Activated CD4-positive, alpha-beta T cell treated with anti-CD3 and anti-CD28 coated beads, Interleukin-2, amount 10 ng/mL, durations not matched to agents 24 days and 14 days (primary cell): ENCODE measurements around the gene NR2F1-AS1. TPM values are rescaled to one million over a fixed set of nuclear protein-coding genes. Genes with fewer than 3 reads are reported as not detected.

ENCODE experiments used
- DNase-seq: peaks from one replicate; pipeline ENCODE4 v3.0.0; 2022
- H3K27ac Mint-ChIP-seq: one replicate; pipeline ENCODE4 v1.8.0; 2022; ENCODE audit warnings: mild to moderate bottlenecking, mixed read lengths
- H3K27me3 Mint-ChIP-seq: one replicate; pipeline ENCODE4 v1.8.0; 2022; ENCODE audit warnings: mixed read lengths
- H3K36me3 Mint-ChIP-seq: one replicate; pipeline ENCODE4 v1.8.0; 2022; ENCODE audit warnings: low read depth, mild to moderate bottlenecking, mixed read lengths
- H3K4me1 Mint-ChIP-seq: one replicate; pipeline ENCODE4 v1.8.0; 2021; ENCODE audit warnings: mixed read lengths
- H3K4me3 Mint-ChIP-seq: one replicate; pipeline ENCODE4 v1.8.0; 2022; ENCODE audit warnings: mild to moderate bottlenecking, moderate library complexity, mixed read lengths
- H3K9me3 Mint-ChIP-seq: one replicate; pipeline ENCODE4 v1.8.0; 2021; ENCODE audit warnings: mixed read lengths
- intact Hi-C: fragments of 100-400 bp; cut with micrococcal nuclease; formaldehyde crosslinking; loops from one replicate; pipeline ENCODE4 v1.15.1; 2023
- total RNA-seq: library from RNA; stranded (reverse); gene quantifications from 2 replicates; pipeline ENCODE4 v1.2.3, GENCODE V29; 2022

The NR2F1-AS1 gene
- total RNA-seq, 1 donor from 2014 or later = not detected

DNA sequence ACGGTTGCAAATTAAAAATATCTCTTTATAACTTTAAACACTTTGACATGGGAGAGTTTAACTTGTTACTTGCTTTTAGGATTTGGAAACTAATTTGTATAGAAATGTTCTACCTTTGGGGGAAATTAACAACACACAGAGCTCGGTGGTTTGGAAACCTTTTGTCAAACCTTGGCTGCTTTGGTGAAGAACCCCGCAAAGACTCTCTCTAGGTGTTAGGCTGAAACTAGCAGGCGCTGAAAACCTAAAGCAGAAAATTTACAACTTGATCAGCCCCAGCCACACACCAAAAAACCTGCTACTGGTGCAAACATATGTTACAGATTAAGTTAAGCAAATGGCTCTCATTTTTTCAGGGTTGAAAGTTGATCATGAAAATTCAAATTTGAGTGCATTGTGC is 27.8 kb upstream of the NR2F1-AS1 start:
- peaks cover 86% of the 10 kb centered on the region for H3K27me3 Mint-ChIP-seq
- H3K9me3 Mint-ChIP-seq = peaks cover 16% of the 10 kb centered on the region
- intact Hi-C loops = loop anchor here (5.0 kb wide), 1 partner anchor 37 kb away; no protein-coding TSS in a partner anchor
- no peak for DNase-seq
- H3K4me1 Mint-ChIP-seq = peaks cover 9% of the 10 kb centered on the region
- no peak overlapping the region for H3K4me3 Mint-ChIP-seq
- no peak overlapping the region for H3K27ac Mint-ChIP-seq
- peaks cover 5% of the 10 kb centered on the region for H3K36me3 Mint-ChIP-seq

DNA sequence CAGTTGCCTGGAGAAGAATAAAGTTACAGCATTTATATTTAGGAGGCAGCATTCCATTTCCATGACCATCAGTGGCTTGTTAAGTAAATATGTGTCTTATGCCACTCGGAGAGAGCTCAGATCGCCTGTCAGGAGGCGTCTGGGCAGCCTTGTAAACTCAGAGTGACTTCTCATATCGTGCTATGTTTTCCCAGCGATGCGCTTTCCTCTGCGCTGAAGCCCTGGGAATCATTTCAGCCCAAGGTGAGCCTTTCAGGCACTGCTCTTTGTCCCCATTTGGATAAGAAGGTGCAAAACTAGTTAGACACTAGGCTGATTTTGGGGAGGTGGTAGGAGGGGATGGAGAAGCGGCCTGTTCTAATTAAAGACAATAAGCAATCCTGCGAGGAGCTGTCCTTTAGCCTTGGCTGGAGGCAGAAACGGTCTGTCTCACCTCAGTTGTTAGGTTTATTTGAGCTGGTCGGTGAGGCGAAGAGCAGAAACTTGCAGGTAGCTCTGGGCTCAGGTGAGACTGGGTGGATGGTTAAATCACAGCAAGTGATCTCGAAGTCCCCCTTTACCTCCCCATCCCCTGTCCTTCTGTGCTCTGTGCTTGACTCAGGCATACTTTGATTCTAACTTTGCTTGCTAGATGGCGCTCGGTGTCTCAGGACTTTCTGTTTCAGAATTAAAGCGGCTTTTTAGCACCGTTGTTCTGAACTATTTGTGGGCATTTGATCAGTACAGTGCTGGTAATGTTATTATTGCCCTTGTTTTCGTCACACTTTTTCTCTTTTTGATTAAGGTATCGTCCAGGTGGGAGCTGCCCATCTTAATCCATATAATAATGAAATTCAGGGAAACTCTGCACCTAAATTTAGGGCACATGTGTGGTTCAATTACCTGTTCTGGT is 26.6 kb upstream of the NR2F1-AS1 start:
- peaks cover 7% of the 10 kb centered on the region for H3K36me3 Mint-ChIP-seq

DNA sequence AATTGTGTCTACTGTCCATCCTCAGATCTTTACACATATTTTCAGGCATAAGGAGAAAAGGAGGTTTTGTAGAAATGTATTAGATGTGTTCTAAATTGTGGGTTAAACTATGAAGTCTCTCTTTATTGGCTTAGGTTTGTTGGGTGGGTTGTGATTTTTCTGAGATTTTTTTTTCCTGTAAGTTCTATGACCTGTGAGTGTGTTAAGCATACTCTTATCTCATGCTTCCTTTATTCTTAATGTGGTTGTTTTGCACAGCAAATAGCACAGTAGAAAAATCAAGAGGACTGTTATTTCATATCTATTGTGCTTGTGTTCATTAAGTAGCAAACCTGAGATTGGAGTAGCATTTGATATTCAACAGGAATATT is 25.3 kb upstream of the NR2F1-AS1 start:
- Mint-ChIP-seq H3K9me3 (peaks cover 10% of the 10 kb centered on the region), H3K27me3 (peaks cover 77% of the 10 kb centered on the region), H3K4me3 (no peak overlapping the region), H3K36me3 (peaks cover 5% of the 10 kb centered on the region), H3K27ac (no peak overlapping the region), H3K4me1 (peaks cover 7% of the 10 kb centered on the region)
- intact Hi-C loops = loop anchor here (2.0 to 5.0 kb wide), 3 partner anchors 26 to 308 kb away; partner anchors contain the start of gene NR2F1-AS1
- no peak for DNase-seq

More for the DNA sequence above, 26.6 kb upstream of the NR2F1-AS1 start:
- Mint-ChIP-seq H3K4me3 (no peak overlapping the region), H3K27me3 (peaks cover 88% of the 10 kb centered on the region), H3K9me3 (peaks cover 15% of the 10 kb centered on the region), H3K27ac (no peak overlapping the region), H3K4me1 (peaks cover 11% of the 10 kb centered on the region)
- intact Hi-C loops = loop anchor here (1.0 to 5.0 kb wide), 4 partner anchors 27 to 307 kb away; partner anchors contain the start of gene NR2F1-AS1
- peak; percentile 79 for DNase-seq

DNA sequence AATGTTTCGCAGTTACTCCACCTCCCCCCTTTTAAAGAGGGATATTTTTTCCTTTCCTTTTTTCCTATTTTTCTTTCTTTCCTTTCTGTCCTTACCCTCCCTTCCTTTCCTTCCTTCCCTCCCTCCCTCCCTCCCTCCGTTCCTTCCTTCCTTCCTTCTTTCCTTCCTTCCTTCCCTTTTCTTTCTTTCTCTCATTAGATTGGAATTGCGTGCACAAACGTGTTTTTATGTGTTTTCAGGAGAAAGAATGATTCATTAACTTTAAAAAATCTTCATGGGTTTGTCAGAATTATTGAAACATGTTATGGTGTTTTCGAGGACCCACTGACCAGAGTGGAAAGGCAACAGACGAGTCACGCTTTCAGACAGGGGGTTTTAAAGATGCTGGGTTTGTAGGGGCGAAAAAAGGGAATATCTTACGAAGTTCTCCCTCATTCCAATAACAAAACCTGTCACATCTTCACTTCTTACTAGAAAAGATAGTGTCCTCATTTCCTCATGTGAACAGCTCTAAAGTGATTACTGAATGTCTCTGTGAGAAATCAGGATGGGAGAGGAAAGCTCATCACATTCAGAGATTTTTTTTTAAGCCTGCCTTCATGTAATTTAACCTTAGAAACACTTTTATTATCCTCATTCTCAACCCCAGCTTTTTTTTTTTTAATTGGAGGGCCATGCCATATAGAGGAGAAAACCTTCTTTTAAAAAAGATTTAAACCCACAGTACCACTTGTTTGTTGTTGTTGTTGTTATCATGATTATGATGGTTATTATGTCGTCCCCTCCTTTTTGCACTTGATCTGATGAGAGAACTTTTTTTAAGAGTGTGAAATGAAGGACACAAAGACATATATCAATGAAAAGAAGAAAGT is 23.9 kb upstream of the NR2F1-AS1 start:
- peaks cover 5% of the 10 kb centered on the region for H3K36me3 Mint-ChIP-seq
- DNase-seq = no peak
- H3K4me3 Mint-ChIP-seq = no peak overlapping the region
- H3K27me3 Mint-ChIP-seq = peaks cover 65% of the 10 kb centered on the region
- intact Hi-C loops = loop anchor here (5.0 kb wide), 1 partner anchor 33 kb away; no protein-coding TSS in a partner anchor
- peaks cover 3% of the 10 kb centered on the region for H3K9me3 Mint-ChIP-seq
- peaks cover 7% of the 10 kb centered on the region for H3K4me1 Mint-ChIP-seq
- peak overlapping the region; percentile 51 for H3K27ac Mint-ChIP-seq

DNA sequence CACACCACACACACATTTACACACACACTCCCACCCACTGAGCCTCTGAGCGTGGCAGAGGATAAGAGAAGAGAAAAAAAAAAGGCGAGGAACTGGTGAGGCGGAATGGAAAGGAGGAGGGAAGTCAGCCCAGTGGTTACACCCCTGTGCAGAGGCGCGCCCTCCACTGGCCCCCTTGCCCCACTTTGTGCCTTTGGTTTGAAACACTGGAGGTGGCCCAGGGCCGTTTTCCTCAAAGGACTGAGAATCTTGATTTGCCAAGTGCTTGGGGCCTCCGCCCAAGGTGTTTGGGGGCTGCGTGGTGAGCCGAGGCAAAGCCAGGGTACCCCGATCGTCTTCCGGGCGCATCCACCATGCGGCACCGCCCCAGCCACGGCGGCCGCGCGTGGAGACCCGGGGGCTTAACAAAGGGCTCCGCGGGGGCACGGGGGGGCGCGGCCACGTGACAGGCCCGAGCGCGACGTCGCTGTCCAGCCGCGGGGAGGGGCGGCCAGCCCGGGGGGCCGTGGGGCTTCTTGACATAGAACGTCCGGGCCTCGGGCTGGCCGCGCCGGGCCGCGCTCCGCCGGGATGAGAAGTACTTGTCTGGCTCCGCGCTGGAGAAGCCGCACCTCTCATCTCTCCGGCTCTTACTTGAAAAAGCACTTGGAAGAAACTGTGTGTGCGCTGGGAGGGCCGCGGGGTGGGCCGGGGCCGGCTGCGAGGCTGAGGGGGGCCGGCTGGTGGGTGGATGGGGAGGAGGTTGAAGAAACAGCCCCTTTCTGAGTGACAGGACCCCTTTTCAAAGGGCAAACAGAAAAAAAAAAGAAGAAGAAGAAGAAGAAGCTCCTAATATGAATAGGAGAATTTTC is 23.0 kb upstream of the NR2F1-AS1 start:
- DNase-seq = peak; percentile 53
- Mint-ChIP-seq H3K9me3 (peaks cover 3% of the 10 kb centered on the region), H3K36me3 (peaks cover 5% of the 10 kb centered on the region), H3K27ac (no peak overlapping the region), H3K27me3 (peaks cover 56% of the 10 kb centered on the region), H3K4me3 (no peak overlapping the region), H3K4me1 (peaks cover 7% of the 10 kb centered on the region)
- intact Hi-C loops = loop anchor here (2.0 kb wide), 1 partner anchor 17 kb away; no protein-coding TSS in a partner anchor

DNA sequence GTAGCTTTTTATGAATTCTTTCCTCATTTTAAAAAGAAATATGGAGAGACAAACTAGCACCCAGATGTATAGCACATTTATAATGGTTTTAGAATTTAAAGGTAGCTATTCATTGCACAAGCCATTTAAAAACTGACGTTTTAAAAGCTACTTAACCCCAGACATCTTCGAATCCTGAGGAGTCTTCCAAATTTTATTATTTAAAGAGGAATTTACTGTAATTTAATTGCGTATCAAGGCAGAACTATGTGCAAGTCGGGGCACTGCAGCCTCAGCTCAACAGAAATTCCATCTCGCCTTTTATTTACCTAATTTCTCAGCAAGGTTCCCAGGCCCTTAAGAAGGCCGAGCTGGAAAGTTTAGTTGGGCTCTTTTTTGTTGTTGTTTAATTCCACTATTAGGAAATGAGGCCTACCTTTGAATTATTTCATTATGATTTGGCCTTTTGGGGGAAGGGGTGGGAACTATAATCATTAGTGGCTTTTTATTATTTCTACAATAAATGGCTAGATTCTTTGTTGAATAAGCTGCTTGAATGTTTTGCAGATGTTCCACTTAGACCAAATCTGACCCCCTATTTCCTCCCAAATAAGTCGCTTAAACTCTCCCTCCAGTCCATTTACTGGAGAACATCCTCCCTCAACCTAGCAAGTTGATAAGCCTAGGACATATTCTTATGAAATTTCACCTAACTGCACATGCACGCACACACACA is 22.2 kb upstream of the NR2F1-AS1 start:
- peaks cover 3% of the 10 kb centered on the region for H3K9me3 Mint-ChIP-seq
- intact Hi-C loops = loop anchor here (2.0 kb wide), 1 partner anchor 16 kb away; no protein-coding TSS in a partner anchor
- H3K4me1 Mint-ChIP-seq = peaks cover 7% of the 10 kb centered on the region
- peaks cover 5% of the 10 kb centered on the region for H3K36me3 Mint-ChIP-seq
- H3K27ac Mint-ChIP-seq = no peak overlapping the region
- DNase-seq = no peak
- H3K4me3 Mint-ChIP-seq = no peak overlapping the region
- peaks cover 51% of the 10 kb centered on the region for H3K27me3 Mint-ChIP-seq

DNA sequence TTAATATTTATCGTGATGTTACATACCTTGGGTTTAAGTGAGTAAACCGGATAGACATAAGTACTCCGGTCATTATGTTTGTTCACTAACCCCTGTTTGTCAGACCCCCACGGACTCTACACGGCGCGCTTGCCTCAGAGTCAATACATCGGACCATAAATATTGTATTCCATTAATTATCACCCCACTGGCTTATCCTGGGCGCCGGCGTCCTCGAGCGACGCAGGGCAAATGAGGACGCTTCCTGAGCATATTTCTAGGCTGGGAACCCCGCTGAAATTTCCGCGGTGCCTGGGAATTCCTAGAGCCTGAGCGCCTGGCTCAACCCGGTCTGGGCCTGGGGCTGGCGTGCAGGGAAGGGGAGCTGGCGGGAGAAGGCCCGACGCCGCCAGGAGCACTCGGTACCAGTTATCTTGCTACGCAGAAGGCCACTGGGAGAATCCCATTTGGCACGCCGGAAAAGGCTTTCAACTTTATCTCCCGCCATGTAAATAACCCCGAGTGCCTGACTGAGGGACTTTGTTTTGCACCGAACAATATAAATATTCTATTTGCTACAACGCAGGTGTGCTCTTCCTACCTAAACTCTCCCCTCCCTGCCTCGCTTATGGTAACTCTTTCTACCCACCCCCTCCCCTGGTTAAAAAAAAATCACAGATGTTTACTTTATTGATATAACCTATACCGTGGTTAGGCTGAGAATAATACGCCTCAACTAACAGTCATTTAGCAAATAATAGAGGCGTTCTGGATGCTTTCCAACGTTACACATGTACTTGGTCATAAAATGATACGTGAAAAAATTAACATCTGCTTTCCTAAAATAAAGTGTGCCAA is 21.4 kb upstream of the NR2F1-AS1 start:
- DNase-seq = peak; percentile 52
- Mint-ChIP-seq H3K27ac (no peak overlapping the region), H3K36me3 (peaks cover 5% of the 10 kb centered on the region), H3K27me3 (peaks cover 48% of the 10 kb centered on the region), H3K4me1 (peaks cover 3% of the 10 kb centered on the region), H3K9me3 (peaks cover 3% of the 10 kb centered on the region), H3K4me3 (no peak overlapping the region)
- intact Hi-C loops = loop anchor here (2.0 kb wide), 1 partner anchor 16 kb away; no protein-coding TSS in a partner anchor

DNA sequence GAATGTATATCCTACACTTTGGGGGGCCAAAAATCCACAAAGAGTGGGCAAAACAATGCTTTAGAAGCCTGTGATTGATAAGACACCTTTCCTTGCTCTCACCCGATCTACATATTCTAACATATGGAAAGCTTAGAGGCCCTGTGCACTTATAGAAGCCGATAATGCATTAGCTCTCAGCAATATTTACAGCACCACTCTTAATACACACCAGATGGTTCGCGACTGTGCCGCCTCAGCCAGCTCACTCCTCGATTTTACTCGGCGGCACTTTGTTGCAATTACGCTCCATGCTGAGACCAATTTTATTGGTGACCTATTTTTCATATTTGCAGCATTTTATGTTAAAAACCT is 20.8 kb upstream of the NR2F1-AS1 start:
- peaks cover 3% of the 10 kb centered on the region for H3K9me3 Mint-ChIP-seq
- H3K36me3 Mint-ChIP-seq = peaks cover 5% of the 10 kb centered on the region
- H3K4me1 Mint-ChIP-seq = peaks cover 3% of the 10 kb centered on the region
- intact Hi-C loops = loop anchor here (2.0 kb wide), 1 partner anchor 15 kb away; no protein-coding TSS in a partner anchor
- H3K27me3 Mint-ChIP-seq = peaks cover 45% of the 10 kb centered on the region
- peak; percentile 49 for DNase-seq
- H3K27ac Mint-ChIP-seq = no peak overlapping the region
- H3K4me3 Mint-ChIP-seq = no peak overlapping the region

DNA sequence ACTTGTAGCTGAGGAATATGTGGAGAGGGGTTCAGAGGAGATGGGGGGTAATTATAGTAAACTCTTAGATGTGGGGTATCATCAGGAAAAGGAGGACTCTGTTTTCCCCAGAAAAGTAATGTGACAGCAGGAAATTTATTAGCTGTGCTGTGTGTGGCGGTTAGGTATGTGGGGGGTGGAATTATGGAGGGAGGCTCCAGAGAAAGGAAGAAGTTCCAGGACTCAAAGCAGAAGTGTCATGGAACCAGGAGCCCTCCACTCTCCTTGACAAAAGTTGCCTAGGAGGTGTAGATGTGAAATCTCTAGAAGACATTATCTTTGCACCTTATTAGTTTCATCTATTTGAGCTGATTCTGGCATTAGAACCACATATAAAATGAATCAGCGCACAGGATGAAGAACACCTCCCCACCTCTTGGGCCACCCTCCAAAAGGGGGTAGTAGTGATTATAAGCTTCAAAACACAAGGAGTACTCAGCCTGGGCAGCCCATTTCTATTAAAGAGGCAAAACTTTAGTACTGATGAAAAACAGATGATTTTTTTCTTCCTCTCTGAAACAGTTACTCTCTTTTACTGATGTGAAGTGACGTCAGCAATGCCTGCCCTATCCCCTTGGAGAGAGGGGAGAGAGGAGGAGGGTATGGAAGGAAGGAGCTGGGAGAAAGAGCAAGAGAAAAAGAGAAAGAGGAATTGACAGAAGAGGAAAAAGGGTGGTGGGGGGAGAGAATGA is 20.2 kb upstream of the NR2F1-AS1 start:
- no peak for DNase-seq
- peaks cover 45% of the 10 kb centered on the region for H3K27me3 Mint-ChIP-seq
- H3K27ac Mint-ChIP-seq = no peak overlapping the region
- intact Hi-C loops = no loop called here
- H3K36me3 Mint-ChIP-seq = peaks cover 5% of the 10 kb centered on the region
- H3K4me3 Mint-ChIP-seq = no peak overlapping the region
- peaks cover 3% of the 10 kb centered on the region for H3K4me1 Mint-ChIP-seq
- H3K9me3 Mint-ChIP-seq = peaks cover 4% of the 10 kb centered on the region

DNA sequence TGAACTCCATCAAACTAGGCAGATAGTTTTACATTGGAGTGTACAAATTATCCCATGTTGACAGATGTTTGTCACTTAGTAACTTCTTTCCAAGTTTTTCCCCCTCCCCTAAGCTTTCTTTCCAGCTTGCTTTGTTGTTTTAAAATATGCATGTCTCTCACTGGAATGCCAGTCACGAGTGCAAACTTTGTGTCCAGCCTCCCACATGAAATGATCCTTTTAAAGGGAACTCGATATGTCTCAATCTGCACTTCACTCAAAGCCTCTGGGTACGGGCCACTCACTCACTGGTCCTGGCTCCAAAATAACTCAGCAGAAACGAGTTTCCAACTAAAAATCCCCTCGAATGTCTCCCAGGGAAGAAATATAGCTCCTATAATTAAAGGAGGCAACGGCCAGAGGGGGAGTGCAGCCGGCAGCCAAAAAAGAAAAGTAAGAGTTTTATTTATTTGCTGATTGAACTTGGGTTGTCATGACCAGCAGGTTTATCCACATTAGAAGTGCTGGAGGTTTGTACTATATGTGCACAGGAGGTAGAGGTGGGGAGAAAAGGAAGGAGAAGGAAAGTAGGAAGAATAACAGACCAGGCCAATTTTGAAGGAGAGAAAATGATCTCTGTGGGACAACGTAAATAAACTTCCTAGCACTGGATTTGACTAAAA is 19.5 kb upstream of the NR2F1-AS1 start:
- peaks cover 5% of the 10 kb centered on the region for H3K4me1 Mint-ChIP-seq
- intact Hi-C loops = no loop called here
- no peak for DNase-seq
- H3K4me3 Mint-ChIP-seq = no peak overlapping the region
- peaks cover 8% of the 10 kb centered on the region for H3K36me3 Mint-ChIP-seq
- H3K9me3 Mint-ChIP-seq = peaks cover 9% of the 10 kb centered on the region
- peaks cover 46% of the 10 kb centered on the region for H3K27me3 Mint-ChIP-seq
- H3K27ac Mint-ChIP-seq = no peak overlapping the region
